HG03432 (cell line): ENCODE data around the gene NUPR1.
"Not testable (repeated sequence)": the region's sequence is repeated elsewhere in the genome, so short reads cannot be mapped to it uniquely, and the experiment has no call there.

ENCODE experiments used
- ATAC-seq: cut with Tn5 transposase; IDR thresholded peaks from one replicate; pipeline ENCODE4 v1.9.1; 2021; ENCODE audit warnings: mild to moderate bottlenecking, moderate library complexity; ENCODE audit not compliant: unreplicated experiment

NUPR1 gene

DNA sequence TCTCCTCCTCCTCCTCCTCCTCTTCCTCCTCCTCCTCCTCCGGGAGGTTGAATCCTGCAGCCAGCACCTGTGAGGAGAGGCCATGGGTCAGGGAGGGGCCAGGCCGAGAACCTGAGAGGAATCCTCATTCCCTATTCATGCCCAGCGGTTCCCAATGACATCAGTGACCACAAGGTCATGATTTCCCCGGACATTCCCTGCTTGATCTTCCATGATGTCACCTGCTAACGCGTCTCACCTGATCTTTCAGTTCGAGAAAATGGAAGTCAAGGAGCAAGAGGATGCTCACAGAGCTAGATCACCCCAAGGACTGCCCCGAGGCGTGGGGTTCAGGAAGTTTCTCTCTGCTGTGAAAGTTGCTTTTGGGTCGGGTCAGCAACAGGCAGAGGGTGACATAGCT is 38.9 kb downstream of the NUPR1 start:
- ATAC-seq: no peak

GRCh38 chr16:28498666-28499381 is 40.0 kb downstream of the NUPR1 start:
- no peak for ATAC-seq

DNA sequence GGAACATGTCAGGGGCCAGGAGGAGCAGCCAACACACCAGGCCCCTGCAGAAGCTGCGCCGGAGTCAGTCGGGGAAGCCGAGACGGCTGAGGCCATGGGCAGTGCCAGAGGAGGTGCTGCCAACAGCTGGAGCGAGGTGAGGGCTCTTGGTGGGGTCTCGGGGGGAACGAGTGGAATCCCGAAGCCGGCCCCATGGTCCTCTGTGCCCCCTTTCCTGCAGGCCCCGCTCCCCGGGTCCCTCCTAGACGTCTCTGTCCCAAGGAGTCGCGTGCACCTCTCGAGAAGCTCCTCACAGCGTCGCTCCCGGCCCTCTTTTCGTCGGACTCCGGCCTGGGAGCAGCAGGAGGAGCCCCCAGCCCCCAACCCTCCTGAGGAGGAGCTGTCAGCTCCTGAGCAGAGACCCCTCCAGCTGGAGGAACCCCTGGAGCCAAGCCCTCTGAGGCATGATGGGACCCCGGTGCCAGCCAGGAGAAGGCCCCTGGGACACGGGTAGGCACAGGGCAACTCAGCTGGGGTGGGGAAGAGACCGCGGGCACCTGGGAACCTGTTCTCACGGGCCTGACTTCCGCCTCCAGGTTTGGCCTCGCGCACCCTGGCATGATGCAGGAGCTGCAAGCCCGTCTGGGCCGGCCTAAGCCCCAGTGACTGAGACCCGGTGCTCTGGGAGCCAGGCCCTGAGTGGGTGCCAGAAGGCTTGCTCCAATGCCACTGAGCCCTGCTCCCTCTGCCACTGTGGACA is 40.7 kb downstream of the NUPR1 start:
- no peak for ATAC-seq

- ATAC-seq: no peak
Measured at GRCh38 chr16:28497386-28497785, 41.4 kb downstream of the NUPR1 start.

DNA sequence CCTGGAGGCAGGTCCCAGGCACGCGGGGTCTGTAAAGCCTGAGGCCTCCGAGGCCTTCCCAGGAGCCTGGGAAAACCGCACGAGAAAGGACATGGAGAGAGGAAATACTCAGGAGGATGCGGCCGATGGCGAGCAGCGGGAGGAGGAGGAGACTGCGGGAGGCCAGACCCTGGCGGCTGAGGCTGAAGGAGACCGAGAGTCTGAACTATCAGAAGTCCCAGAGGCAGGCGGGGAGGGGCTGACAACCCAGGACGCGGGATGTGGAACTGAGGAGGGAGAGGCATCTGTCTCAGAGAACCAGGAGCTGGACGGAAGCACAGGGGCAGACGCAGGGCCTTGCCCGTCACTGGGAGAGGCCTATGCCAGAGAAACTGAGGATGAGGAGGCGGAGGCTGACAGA is 41.9 kb downstream of the NUPR1 start:
- no peak for ATAC-seq

- ATAC-seq: no peak
Measured at GRCh38 chr16:28495795-28496749, 42.7 kb downstream of the NUPR1 start.

DNA sequence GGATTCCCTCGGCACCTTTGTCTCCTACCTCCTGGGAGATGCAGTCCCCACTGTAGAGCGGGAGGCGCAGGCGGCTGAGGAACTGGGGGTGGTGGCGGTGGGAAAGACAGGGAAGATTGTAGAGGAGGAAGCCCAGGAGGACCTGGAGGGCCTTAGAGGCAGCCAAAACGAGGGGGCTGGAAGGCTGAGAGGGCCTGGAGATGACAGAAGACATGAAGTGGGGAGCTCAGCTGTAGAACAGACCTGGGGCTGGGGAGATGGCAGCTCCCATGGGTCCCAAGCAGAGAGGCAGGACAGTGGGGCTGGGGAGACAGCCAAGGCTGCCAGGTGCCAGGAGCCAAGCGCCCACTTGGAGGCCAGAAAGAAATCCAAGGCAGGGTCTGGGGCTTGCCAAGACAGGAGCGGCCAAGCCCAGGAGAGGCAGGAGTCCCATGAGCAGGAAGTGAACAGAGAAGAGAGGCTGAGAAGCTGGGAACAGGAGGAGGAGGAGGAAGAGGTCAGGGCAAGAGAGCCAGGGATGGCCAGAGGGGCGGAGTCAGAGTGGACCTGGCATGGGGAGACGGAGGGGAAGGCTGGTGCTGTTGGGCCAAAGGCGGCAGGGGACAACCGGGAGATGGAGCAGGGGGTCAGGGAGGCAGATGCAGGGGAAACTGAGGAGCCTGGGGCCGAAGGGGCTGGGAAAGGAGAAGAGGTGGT is 43.5 kb downstream of the NUPR1 start:
- no peak for ATAC-seq

GRCh38 chr16:28494121-28494851 is 44.5 kb downstream of the NUPR1 start, which contains the start of gene APOBR:
APOBR (plus strand) TSS chr16:28494643; CDS start chr16:28494682, 39 bp downstream.
- peak; percentile 56 for ATAC-seq

- ATAC-seq: no peak
Measured at GRCh38 chr16:28492511-28492910, 46.3 kb downstream of the NUPR1 start.

DNA sequence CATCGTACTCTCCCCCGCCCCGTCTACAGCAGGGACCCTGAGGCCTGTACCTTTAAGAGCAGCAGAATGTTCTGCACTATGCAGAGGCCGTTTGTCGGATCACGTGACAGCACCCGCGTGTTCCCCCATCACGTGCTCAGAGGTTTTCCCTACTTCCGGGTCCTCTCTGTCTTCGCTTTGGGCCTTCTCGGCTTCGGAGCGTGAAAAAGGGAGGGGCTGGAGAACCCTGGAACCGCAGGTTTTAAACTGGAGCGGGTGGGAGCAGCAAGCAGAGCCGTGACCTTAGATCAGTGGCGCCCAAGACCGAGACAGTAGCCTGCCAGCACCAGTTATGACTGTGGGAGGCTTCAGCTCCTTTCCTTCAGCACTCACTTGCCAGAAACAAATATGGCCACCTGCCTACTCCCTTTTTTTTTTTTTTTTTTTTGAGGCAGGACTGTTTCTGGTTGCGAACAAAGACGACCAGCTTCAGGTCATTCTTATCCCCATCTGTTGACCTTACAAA is 46.8 kb downstream of the NUPR1 start, which contains the start of gene CLN3:
Gene CLN3, minus strand, starts transcription at position 105 of the 505 bp plus-strand sequence. CDS start 315 bp downstream, outside the sequence.
- ATAC-seq: peak; percentile 69

DNA sequence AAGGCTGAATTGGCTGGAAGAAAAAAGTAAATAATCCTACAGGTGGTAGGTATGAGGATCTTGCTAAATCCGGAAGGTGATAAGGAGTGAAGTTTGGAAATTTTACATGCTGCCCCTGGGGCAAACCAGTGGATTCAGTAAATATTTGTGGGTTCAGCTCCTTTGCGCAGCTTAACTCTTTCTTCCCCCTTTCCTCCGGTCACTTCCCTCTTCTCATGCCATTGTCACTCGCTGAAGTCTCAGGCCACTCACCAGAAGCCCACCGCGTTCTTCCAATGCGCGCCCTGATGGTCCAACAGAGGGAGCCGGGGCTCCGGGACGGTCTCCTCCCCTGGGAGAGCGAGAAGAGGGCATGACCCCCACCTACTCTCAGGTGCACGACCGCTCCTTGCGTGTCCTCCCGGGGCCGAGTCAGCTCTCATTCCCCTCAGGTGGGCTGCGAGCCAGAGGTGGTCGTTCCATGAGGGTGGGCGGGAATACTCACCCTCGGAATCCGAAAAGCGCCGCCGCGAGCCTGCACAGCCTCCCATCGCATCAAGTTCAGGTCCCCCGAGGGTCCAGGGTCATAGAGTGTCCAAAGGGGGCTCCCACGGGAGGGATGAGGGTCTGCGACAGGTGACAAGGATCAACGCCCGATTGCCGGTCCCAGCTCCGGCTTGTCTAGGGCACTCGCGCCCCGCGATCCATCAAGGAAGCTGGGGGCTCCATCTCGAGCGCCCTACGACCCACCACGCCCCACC is 47.4 kb downstream of the NUPR1 start:
- ATAC-seq: peak; percentile 3

GRCh38 chr16:28486266-28486665 is 52.5 kb downstream of the NUPR1 start:
- no peak for ATAC-seq

- ATAC-seq: not testable (repeated sequence)
Measured at GRCh38 chr16:28483361-28483760, 55.4 kb downstream of the NUPR1 start.
